A549 (cell line): ENCODE results near the gene SLC17A5. TPM values are rescaled to one million over a fixed set of nuclear protein-coding genes. Genes with fewer than 3 reads are reported as not detected.

Experiments used
- ATAC-seq, 2 experiments: fragments of 200-7000 bp in 1 of 2; fragments of >200 bp in 1 of 2; cut with Nextera tagmentation in 1 of 2; cut with Tn5 transposase in 1 of 2; 3 replicates each; pipeline versions ENCODE4 v1.8.0 to v1.9.1; 2018 to 2020; ENCODE audit warnings: mild to moderate bottlenecking in 1 of 2, moderate library complexity in 1 of 2
- CTCF ChIA-PET: fragments of 300-600 bp; sonication (Branson Sonifier 250); formaldehyde crosslinking; extraction: SDS; loops from one replicate; lab custom pipeline; 2021; ENCODE audit warnings: antibody characterized with exemption, inconsistent platforms; lab: Yijun Ruan, JAX
- POLR2A ChIA-PET: fragments of 350-600 bp; formaldehyde crosslinking; extraction: SDS; loops from one replicate; lab custom pipeline; 2021; ENCODE audit warnings: antibody characterized with exemption, inconsistent platforms; lab: Yijun Ruan, JAX
- DNase-seq, 2 experiments: peaks; one replicate each; pipeline versions ENCODE4 v3.0.0 to v3.0.0-alpha.2; 2011 to 2016; ENCODE audit warnings: low read depth in 1 of 2, low spot score in 1 of 2
- FAIRE-seq: peaks from 2 replicates; lab custom pipeline; 2011; peaks lifted over from hg19 to GRCh38; lab: Jason Lieb, UNC
- H3K27ac ChIP-seq, 2 experiments: fragments of >200 bp; sonication (Bioruptor Twin); formaldehyde crosslinking; 3 replicates each; pipeline ENCODE4 v1.5.1; 2016 to 2017
- H3K4me1 ChIP-seq: fragments of >200 bp; sonication (Bioruptor Twin); formaldehyde crosslinking; 3 replicates; pipeline ENCODE4 v1.6.1; 2016
- H3K4me2 ChIP-seq: fragments of >200 bp; sonication (Bioruptor Twin); formaldehyde crosslinking; 3 replicates; pipeline ENCODE4 v1.6.1; 2016
- H3K4me3 ChIP-seq: fragments of >200 bp; sonication (Bioruptor Twin); formaldehyde crosslinking; 3 replicates; pipeline ENCODE4 v1.5.1; 2016
- H3K9me3 ChIP-seq: fragments of >200 bp; sonication (Bioruptor Twin); formaldehyde crosslinking; 3 replicates; pipeline ENCODE4 v1.6.1; 2016
- BHLHE40 ChIP-seq: IDR thresholded peaks from 2 replicates; pipeline ENCODE4 v1.6.1; 2012; ENCODE audit warnings: low read depth, low read length, inconsistent platforms
- CBX2 ChIP-seq: fragments of 200-600 bp; sonication (generic); IDR thresholded peaks from 2 replicates; pipeline ENCODE4 v1.6.1; 2016; ENCODE audit warnings: low read depth, mild to moderate bottlenecking, borderline replicate concordance
- CBX8 ChIP-seq: fragments of 200-600 bp; sonication (generic); IDR thresholded peaks from 2 replicates; pipeline ENCODE4 v1.6.1; 2016
- CHD2 ChIP-seq: fragments of 150-350 bp; IDR thresholded peaks from 2 replicates; pipeline ENCODE4 v1.6.1; 2014; ENCODE audit warnings: low read length; ENCODE audit not compliant: partially characterized antibody
- CHD4 ChIP-seq: fragments of 200-600 bp; sonication (generic); IDR thresholded peaks from 2 replicates; pipeline ENCODE4 v1.6.1; 2016; ENCODE audit warnings: antibody characterized with exemption, mild to moderate bottlenecking, borderline replicate concordance
- ESRRA ChIP-seq: fragments of 150-350 bp; IDR thresholded peaks from 2 replicates; pipeline ENCODE4 v1.6.1; 2014; ENCODE audit warnings: mild to moderate bottlenecking, low read length, borderline replicate concordance
- FOSL2 ChIP-seq, 2 experiments: fragments of 450-650 bp in 1 of 2; fragments of >200 bp in 1 of 2; sonication (Bioruptor Twin) in 1 of 2; formaldehyde crosslinking; IDR thresholded peaks; 2 replicates each; pipeline versions ENCODE4 v1.5.0 to v1.6.1; 2016 to 2020; ENCODE audit warnings: mild to moderate bottlenecking in 1 of 2, moderate library complexity in 1 of 2
- GATA3 ChIP-seq: IDR thresholded peaks from 2 replicates; pipeline ENCODE4 v1.6.1; 2012; ENCODE audit warnings: borderline replicate concordance
- HDAC2 ChIP-seq: fragments of 200-600 bp; sonication (generic); IDR thresholded peaks from 2 replicates; pipeline ENCODE4 v1.6.1; 2016
- HEYL ChIP-seq: fragments of 250-450 bp; sonication (Bioruptor Pico); IDR thresholded peaks from 2 replicates; pipeline ENCODE4 v1.8.0; 2021; ENCODE audit warnings: mild to moderate bottlenecking, moderate library complexity
- HOXA7 ChIP-seq: fragments of 250-450 bp; sonication (Bioruptor Pico); IDR thresholded peaks from 2 replicates; pipeline ENCODE4 v1.5.0; 2020; ENCODE audit warnings: mild to moderate bottlenecking, moderate library complexity
- HOXB13 ChIP-seq: fragments of 250-450 bp; sonication (Bioruptor Pico); IDR thresholded peaks from 2 replicates; pipeline ENCODE4 v1.5.0; 2020; ENCODE audit warnings: low read depth, mild to moderate bottlenecking, moderate library complexity
- HOXB5 ChIP-seq: fragments of 250-450 bp; sonication (Bioruptor Pico); IDR thresholded peaks from 2 replicates; pipeline ENCODE4 v1.5.0; 2020; ENCODE audit warnings: mild to moderate bottlenecking, moderate library complexity
- JUN ChIP-seq, 2 experiments: fragments of >200 bp; sonication (Bioruptor Twin); formaldehyde crosslinking; IDR thresholded peaks; 2 replicates in 1 of 2; 3 replicates in 1 of 2; pipeline ENCODE4 v1.6.1; 2016 to 2017
- JUNB ChIP-seq: fragments of >200 bp; sonication (Bioruptor Twin); formaldehyde crosslinking; IDR thresholded peaks from 2 replicates; pipeline ENCODE4 v1.6.1; 2016
- KDM1A ChIP-seq: fragments of 200-600 bp; sonication (generic); IDR thresholded peaks from 2 replicates; pipeline ENCODE4 v1.6.1; 2016; ENCODE audit warnings: low read depth, mild to moderate bottlenecking
- MAZ ChIP-seq: fragments of 150-350 bp; IDR thresholded peaks from 2 replicates; pipeline ENCODE4 v1.6.1; 2014; ENCODE audit warnings: antibody characterized with exemption, low read depth, low read length, borderline replicate concordance
- MYC ChIP-seq: IDR thresholded peaks from 2 replicates; pipeline ENCODE4 v1.6.1; 2012; ENCODE audit warnings: mild to moderate bottlenecking, inconsistent platforms, low read length, improper control_type of control experiment, borderline replicate concordance
- NPAS2 ChIP-seq: fragments of 250-450 bp; sonication (Bioruptor Pico); IDR thresholded peaks from 2 replicates; pipeline ENCODE4 v1.8.0; 2022; ENCODE audit warnings: mild to moderate bottlenecking, moderate library complexity, borderline replicate concordance
- NR3C1 ChIP-seq: fragments of >200 bp; sonication (Bioruptor Twin); formaldehyde crosslinking; IDR thresholded peaks from 3 replicates; pipeline ENCODE4 v1.6.1; 2017
- POLR2A ChIP-seq: IDR thresholded peaks from 2 replicates; pipeline ENCODE4 v1.6.1; 2012; ENCODE audit warnings: mild to moderate bottlenecking, low read length
- RAD21 ChIP-seq, 2 experiments: fragments of >200 bp in 1 of 2; sonication (Bioruptor Twin) in 1 of 2; formaldehyde crosslinking in 1 of 2; IDR thresholded peaks in 1 of 2; conservative IDR thresholded peaks in 1 of 2; 2 replicates in 1 of 2; 3 replicates in 1 of 2; pipeline ENCODE4 v1.6.1; 2012 to 2018; ENCODE audit warnings: inconsistent platforms in 1 of 2
- RCOR1 ChIP-seq: fragments of 150-350 bp; IDR thresholded peaks from 2 replicates; pipeline ENCODE4 v1.6.1; 2014; ENCODE audit warnings: antibody characterized with exemption, low read length, low read depth
- RNF2 ChIP-seq: fragments of 200-600 bp; sonication (generic); IDR thresholded peaks from 2 replicates; pipeline ENCODE4 v1.6.1; 2016; ENCODE audit warnings: low read depth, mild to moderate bottlenecking, antibody characterized with exemption, moderate library complexity, borderline replicate concordance
- SMC3 ChIP-seq: fragments of >200 bp; sonication (Bioruptor Twin); formaldehyde crosslinking; IDR thresholded peaks from 3 replicates; pipeline ENCODE4 v1.6.1; 2018; ENCODE audit warnings: inconsistent platforms
- TP53 ChIP-seq: fragments of 250-450 bp; sonication (Bioruptor Pico); IDR thresholded peaks from 2 replicates; pipeline ENCODE4 v1.5.0; 2021; ENCODE audit warnings: mild to moderate bottlenecking, moderate library complexity
- ZNF302 ChIP-seq: fragments of 250-450 bp; sonication (Bioruptor Pico); IDR thresholded peaks from 2 replicates; pipeline ENCODE4 v1.9.0; 2021; ENCODE audit warnings: inconsistent platforms, mild to moderate bottlenecking, moderate library complexity
- ZSCAN20 ChIP-seq: fragments of 250-450 bp; sonication (Bioruptor Pico); IDR thresholded peaks from 2 replicates; pipeline ENCODE4 v1.8.0; 2022; ENCODE audit warnings: mild to moderate bottlenecking, moderate library complexity
- WGBS: methylation state at CpG from one replicate; pipeline ENCODE4 v1.1.6; 2017; ENCODE audit errors: missing lambda C conversion rate; 5-methylcytosine and 5-hydroxymethylcytosine counted together
- polyA plus RNA-seq, 4 experiments: library from polyadenylated mRNA; depleted of rRNA in 3 of 4; stranded (reverse); fragments of >200 nt; fragmentation: RNase III in 1 of 4; extraction: RNeasy Plus Mini Kit Qiagen cat#74134 plus additional on column Dnase treatment in 1 of 4; gene quantifications; 2 replicates in 3 of 4; 3 replicates in 1 of 4; pipeline ENCODE4 v1.2.3, GENCODE V29; 2011 to 2017
- TF ChIP-seq, protein P1 (sequence below): fragments of 150-350 bp; IDR thresholded peaks from 2 replicates; pipeline ENCODE4 v1.6.1; 2014; ENCODE audit warnings: low read depth, mild to moderate bottlenecking, low read length
- TF ChIP-seq, protein P2 (sequence below): IDR thresholded peaks from 2 replicates; pipeline ENCODE4 v1.6.1; 2012
- TF ChIP-seq, protein P3 (sequence below): fragments of 450-650 bp; IDR thresholded peaks from 2 replicates; pipeline ENCODE4 v1.6.1; 2014; ENCODE audit warnings: antibody characterized with exemption

SLC17A5 gene
- polyA plus RNA-seq, 2 of the 4 experiments (the other 2 are of a cell fraction): 10.0 to 10.6 TPM

DNA sequence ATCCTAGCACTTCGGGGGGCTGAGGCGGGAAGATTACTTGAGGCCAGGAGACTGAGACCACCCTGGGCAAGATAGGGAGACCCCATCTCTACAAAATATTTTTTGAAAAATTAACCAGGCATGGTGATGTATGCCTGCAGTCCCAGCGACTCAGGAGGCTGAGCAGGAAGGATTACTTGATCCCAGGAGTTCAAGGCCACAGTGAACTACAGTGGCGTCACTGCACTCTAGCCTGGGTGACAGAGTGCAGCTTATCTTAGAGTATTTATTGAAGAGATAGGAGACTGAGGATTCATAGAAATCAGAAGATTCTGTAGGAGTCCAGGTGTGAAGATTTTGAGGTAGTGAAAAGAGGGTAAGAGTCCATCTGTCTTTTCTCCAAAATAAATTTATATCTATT is 45.0 kb downstream of the SLC17A5 start:
- ChIA-PET CTCF (interaction anchor here (5.3 kb wide), 1 partner anchor 95 kb away, joined by 34 read pairs; no protein-coding TSS in a partner anchor), POLR2A (interaction anchor here (0.7 kb wide), 1 partner anchor 88 kb away, joined by 7 read pairs; the partner anchor contains the start of gene EEF1A1)
- TF ChIP-seq HOXA7 (CRISPR knock-in tag) (no peak), CBX8 (no peak), FOSL2 (IDR thresholded peaks at IDR 0.05) (no peak), FOSL2 (CRISPR knock-in tag; IDR thresholded peaks at IDR 0.05) (no peak), NR3C1 (no peak), CHD4 (no peak), MYC (no peak), GATA3 (no peak), BHLHE40 (no peak)
- no peak overlapping the region for H3K4me3 ChIP-seq
- FAIRE-seq (no peak), ATAC-seq (no peak), DNase-seq (no peak)
- H3K9me3 ChIP-seq: no peaks in the 10 kb centered on the region
- peak overlapping the region in 1 of 2 experiments; percentile 52; a peak in 1 of 6 replicates for H3K27ac ChIP-seq
- 94% methylated on average over 4 of the region's 4 CpGs for WGBS
- no peak overlapping the region for H3K4me2 ChIP-seq
- 0 out of 3 replicates have a peak, but pooled peaks cover 14% of the 10 kb centered on the region for H3K4me1 ChIP-seq

DNA sequence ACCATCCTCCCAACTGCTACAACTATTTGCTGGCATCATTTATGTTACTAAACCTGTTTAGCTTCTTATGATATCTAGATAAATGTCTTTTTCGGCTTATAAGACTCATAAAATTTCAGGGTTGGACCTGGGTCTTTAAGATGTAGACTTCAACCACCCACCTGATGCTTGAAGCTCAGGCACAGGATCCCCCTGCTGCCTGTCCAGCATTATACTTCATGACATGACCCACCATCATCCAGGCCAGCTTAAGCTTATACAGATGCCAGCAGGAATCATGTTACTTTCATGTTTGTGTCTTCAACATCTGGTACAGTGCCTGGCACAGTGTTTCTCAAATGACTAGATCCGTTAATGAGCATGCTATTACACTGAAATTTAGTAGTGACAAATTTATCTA is 47.4 kb downstream of the SLC17A5 start:
- no peak for DNase-seq
- POLR2A ChIA-PET: interaction anchor here (0.9 to 1.6 kb wide), 3 partner anchors 86 to 93 kb away, joined by 3 to 4 read pairs (median 3); no protein-coding TSS in a partner anchor

DNA sequence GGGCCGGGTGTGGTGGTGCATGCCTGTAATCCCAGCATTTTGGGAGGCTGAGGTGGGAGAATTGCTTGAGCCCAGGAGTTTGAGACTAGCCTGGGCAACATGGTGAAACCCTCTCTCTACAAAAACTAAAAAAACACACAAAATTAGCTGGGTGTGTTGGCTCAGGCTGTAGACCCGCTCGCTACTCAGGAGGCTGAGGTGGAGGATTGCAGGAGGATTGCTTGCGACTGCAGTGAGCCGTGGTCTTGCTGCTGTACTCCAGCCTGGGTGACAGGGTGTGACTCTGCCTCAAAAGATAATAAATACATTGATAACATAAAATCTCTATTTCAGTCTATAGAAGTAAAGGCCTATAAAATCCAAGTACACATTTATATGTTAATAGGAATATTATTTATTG is 49.3 kb downstream of the SLC17A5 start:
- CTCF ChIA-PET: interaction anchor here (0.8 kb wide), 1 partner anchor 215 kb away, joined by 3 read pairs; no protein-coding TSS in a partner anchor
- H3K4me3 ChIP-seq: no peak overlapping the region
- TF ChIP-seq HOXA7 (CRISPR knock-in tag) (no peak), CHD2 (no peak), RCOR1 (no peak), HDAC2 (no peak), TP53 (CRISPR knock-in tag) (no peak)
- TF ChIP-seq, protein P1, sequence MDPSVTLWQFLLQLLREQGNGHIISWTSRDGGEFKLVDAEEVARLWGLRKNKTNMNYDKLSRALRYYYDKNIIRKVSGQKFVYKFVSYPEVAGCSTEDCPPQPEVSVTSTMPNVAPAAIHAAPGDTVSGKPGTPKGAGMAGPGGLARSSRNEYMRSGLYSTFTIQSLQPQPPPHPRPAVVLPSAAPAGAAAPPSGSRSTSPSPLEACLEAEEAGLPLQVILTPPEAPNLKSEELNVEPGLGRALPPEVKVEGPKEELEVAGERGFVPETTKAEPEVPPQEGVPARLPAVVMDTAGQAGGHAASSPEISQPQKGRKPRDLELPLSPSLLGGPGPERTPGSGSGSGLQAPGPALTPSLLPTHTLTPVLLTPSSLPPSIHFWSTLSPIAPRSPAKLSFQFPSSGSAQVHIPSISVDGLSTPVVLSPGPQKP: no peak
- TF ChIP-seq, protein P2, sequence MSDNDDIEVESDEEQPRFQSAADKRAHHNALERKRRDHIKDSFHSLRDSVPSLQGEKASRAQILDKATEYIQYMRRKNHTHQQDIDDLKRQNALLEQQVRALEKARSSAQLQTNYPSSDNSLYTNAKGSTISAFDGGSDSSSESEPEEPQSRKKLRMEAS: no peak
- 0 out of 6 replicates have a peak overlapping the region, but pooled peaks of 1 of the 2 experiments have one; percentile 11 for H3K27ac ChIP-seq
- ATAC-seq: no peak
- WGBS: 91% methylated on average over 5 of the region's 5 CpGs
- no peak overlapping the region for H3K4me2 ChIP-seq
- no peak for FAIRE-seq
- no peak for DNase-seq
- 0 out of 3 replicates have a peak, but pooled peaks cover 7% of the 10 kb centered on the region for H3K4me1 ChIP-seq
- H3K9me3 ChIP-seq: no peaks in the 10 kb centered on the region
- POLR2A ChIA-PET: no interaction called here

More for the DNA sequence above, 47.4 kb downstream of the SLC17A5 start:
- WGBS: 93% methylated on average over 2 of the region's 2 CpGs
- CTCF ChIA-PET: interaction anchor here (0.7 to 1.3 kb wide), 5 partner anchors 12 to 91 kb away, joined by 3 to 5 read pairs (median 3); no protein-coding TSS in a partner anchor
- Histone ChIP-seq H3K9me3 (no peaks in the 10 kb centered on the region), H3K4me1 (0 out of 3 replicates have a peak, but pooled peaks cover 14% of the 10 kb centered on the region), H3K27ac (peak overlapping the region in 1 of 2 experiments; percentile 7; a peak in 1 of 6 replicates), H3K4me3 (no peak overlapping the region), H3K4me2 (no peak overlapping the region)
- FAIRE-seq (no peak), ATAC-seq (0 out of 6 replicates have a peak, but pooled peaks of 1 of the 2 experiments have one; percentile 34)
- TF ChIP-seq, protein P3, sequence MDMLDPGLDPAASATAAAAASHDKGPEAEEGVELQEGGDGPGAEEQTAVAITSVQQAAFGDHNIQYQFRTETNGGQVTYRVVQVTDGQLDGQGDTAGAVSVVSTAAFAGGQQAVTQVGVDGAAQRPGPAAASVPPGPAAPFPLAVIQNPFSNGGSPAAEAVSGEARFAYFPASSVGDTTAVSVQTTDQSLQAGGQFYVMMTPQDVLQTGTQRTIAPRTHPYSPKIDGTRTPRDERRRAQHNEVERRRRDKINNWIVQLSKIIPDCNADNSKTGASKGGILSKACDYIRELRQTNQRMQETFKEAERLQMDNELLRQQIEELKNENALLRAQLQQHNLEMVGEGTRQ: no peak
- TF ChIP-seq NPAS2 (CRISPR knock-in tag) (no peak), KDM1A (no peak), CBX2 (no peak), RNF2 (no peak), HOXB5 (CRISPR knock-in tag) (no peak), POLR2A (no peak), MAZ (no peak), ESRRA (no peak), ZSCAN20 (CRISPR knock-in tag) (no peak), RAD21 (conservative IDR thresholded peaks at IDR 0.05 in 1 of 2, IDR thresholded peaks at IDR 0.05 in 1 of 2) (no peak), SMC3 (no peak), NR3C1 (no peak), HOXB13 (no peak), ZNF302 (CRISPR knock-in tag) (no peak), JUNB (no peak), HEYL (CRISPR knock-in tag) (no peak), CHD2 (no peak), JUN (IDR thresholded peaks at IDR 0.05) (no peak)
